Muscle layer of colon (tissue), 2 donors: ENCODE results near the gene FADS6.

Source experiments
- H3K27ac ChIP-seq: one replicate; pipeline ENCODE4 v1.7.0; 2013; ENCODE audit warnings: low read depth, mild to moderate bottlenecking, low read length, moderate library complexity
- H3K27me3 ChIP-seq, 2 donors: one replicate each; pipeline ENCODE4 v1.7.0; 2013; ENCODE audit warnings: low read length in 2 of 2, mild to moderate bottlenecking in 2 of 2; ENCODE audit not compliant: insufficient read depth in 2 of 2, control insufficient read depth in 1 of 2
- H3K36me3 ChIP-seq: one replicate; pipeline ENCODE4 v1.7.0; 2013; ENCODE audit warnings: mild to moderate bottlenecking, low read length; ENCODE audit not compliant: insufficient read depth
- H3K4me1 ChIP-seq: one replicate; pipeline ENCODE4 v1.7.0; 2013; ENCODE audit warnings: mild to moderate bottlenecking, low read length; ENCODE audit not compliant: insufficient read depth
- H3K4me3 ChIP-seq, 2 donors: one replicate each; pipeline ENCODE4 v1.7.0; 2013; ENCODE audit warnings: low read length in 2 of 2, low read depth in 1 of 2, mild to moderate bottlenecking in 1 of 2, moderate library complexity in 1 of 2
- H3K9ac ChIP-seq: one replicate; pipeline ENCODE4 v1.7.0; 2013; ENCODE audit warnings: low read length
- H3K9me3 ChIP-seq: one replicate; pipeline ENCODE4 v1.7.0; 2013; ENCODE audit warnings: mild to moderate bottlenecking, low read length
- donor health status: abdominal sarcoma.
- donor health status: Adenocarcinoma of cecum.

Gene FADS6

GRCh38 chr17:74863420-74864296 is 29.8 kb downstream of the FADS6 start:
- Histone ChIP-seq H3K36me3 (no peaks in the 10 kb centered on the region), H3K4me1 (peaks cover 8% of the 10 kb centered on the region), H3K9me3 (no peaks in the 10 kb centered on the region), H3K27ac (no peak overlapping the region), H3K9ac (no peak overlapping the region), H3K27me3 (peaks cover 11 to 41% of the 10 kb centered on the region in 2 donors), H3K4me3 (no peak overlapping the region)

- Histone ChIP-seq H3K36me3 (no peaks in the 10 kb centered on the region), H3K27ac (no peak overlapping the region), H3K9me3 (no peaks in the 10 kb centered on the region), H3K4me3 (no peak overlapping the region), H3K27me3 (peaks cover 13 to 44% of the 10 kb centered on the region in 2 donors), H3K9ac (no peak overlapping the region), H3K4me1 (peaks cover 8% of the 10 kb centered on the region)
Measured at GRCh38 chr17:74862919-74863318, 30.5 kb downstream of the FADS6 start.

DNA sequence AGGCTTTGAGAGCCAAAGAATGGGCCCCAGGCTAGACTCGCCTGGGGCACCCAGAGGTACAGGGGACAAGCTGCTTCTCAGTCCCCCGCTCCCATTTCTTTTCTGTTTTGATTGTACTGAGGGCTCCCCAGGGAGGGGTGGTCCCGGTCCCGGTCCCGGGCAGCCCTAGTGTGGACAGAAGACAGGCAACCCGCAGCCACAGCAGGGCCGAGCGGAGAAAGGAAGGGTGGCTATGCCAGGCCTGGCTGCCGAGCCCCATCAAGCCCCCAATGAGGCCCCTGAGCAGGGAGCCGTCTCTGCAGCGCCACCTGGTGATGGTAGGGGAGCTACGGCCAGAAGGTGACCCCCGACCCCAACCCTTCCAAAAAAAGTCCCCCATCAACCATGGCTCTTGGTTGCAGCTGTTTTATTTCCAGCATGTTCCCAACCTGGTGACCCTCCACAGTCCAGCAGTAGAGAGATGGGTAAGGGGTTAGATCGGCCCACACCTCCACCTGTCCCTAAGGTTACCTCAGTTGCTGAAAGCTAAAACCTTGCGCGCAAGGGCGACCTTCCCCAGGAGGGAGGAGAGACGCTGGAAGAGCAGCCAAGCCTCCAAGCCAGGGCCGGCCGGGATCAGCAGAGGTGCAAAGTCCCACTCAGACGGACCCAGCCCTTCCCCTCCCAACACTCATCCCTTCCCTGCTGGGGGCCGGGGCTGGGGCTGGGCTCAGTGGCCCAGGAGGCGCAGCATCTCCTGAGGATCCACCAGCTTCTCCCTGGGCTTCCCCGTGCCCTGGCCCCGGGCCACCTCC is 31.1 kb downstream of the FADS6 start:
- Histone ChIP-seq H3K36me3 (no peaks in the 10 kb centered on the region), H3K4me3 (no peak overlapping the region), H3K9me3 (no peaks in the 10 kb centered on the region), H3K27ac (no peak overlapping the region), H3K4me1 (peaks cover 8% of the 10 kb centered on the region), H3K9ac (no peak overlapping the region), H3K27me3 (peaks cover 13 to 47% of the 10 kb centered on the region in 2 donors)

DNA sequence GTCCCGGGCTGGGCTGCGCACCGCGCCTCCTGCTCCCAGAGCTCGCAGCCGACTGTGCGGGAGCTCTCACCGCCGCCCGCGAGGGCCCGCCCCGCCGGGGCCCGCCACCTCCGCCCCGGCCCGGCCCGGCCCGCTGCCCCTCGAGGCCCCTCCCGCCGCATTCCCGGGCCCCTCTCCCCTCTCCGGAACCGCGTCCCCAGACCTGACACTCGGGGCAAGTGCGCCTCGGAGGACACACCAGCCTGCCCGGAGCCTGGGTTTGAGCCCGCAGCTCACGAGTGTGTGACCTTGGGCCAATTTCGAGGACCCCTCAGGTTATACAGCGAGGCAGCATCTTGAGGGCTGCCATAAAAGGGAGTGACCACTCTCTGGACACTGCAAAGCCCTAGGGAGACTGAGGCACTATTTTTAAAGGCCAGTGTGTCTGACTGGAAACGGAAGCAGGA is 31.7 kb downstream of the FADS6 start:
- H3K36me3 ChIP-seq: no peaks in the 10 kb centered on the region
- H3K27ac ChIP-seq: no peak overlapping the region
- H3K4me1 ChIP-seq: peaks cover 8% of the 10 kb centered on the region
- no peak overlapping the region for H3K4me3 ChIP-seq
- H3K9me3 ChIP-seq: no peaks in the 10 kb centered on the region
- no peak overlapping the region for H3K9ac ChIP-seq
- peaks cover 13 to 50% of the 10 kb centered on the region in 2 donors for H3K27me3 ChIP-seq

GRCh38 chr17:74860872-74861661 is 32.4 kb downstream of the FADS6 start:
- Histone ChIP-seq H3K9me3 (no peaks in the 10 kb centered on the region), H3K4me3 (peak overlapping the region in 1 of 2 donors; percentile 20), H3K9ac (no peak overlapping the region), H3K36me3 (no peaks in the 10 kb centered on the region), H3K4me1 (peaks cover 8% of the 10 kb centered on the region), H3K27ac (no peak overlapping the region), H3K27me3 (peaks cover 14 to 53% of the 10 kb centered on the region in 2 donors)

DNA sequence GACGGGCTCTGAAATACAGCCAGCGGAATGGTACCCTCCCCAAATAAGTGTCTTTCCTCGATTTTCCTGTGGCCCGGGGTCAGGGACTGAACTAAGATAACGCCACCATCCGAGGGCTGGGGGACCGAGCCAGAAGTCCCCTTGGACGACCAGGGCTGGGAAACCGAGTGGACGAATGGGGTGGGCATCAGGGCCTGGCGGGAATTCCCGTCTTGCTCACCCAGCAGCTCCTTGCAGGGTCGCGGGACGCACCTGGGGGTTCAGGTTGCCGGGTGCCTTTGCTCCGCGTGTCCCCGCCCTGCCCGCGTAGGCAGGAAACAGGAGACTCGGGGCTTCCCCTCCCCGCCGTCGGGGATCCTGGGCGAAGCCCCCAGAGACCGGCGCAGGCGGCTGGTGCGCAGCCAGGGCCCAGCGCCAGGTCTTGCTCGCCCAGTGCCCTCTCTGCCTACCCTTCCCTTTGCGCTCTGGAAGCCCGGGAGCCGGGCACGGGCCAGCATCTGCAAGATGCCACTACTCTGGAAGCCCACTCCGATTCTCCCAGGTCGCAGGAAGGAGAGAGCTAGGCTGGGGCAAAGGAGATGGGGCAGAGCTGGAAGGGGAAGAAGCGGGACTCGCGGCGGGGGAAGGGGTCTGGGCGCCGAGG is 33.1 kb downstream of the FADS6 start:
- Histone ChIP-seq H3K9me3 (no peaks in the 10 kb centered on the region), H3K4me1 (peaks cover 8% of the 10 kb centered on the region), H3K36me3 (no peaks in the 10 kb centered on the region), H3K4me3 (peak overlapping the region in 1 of 2 donors; percentile 21), H3K27ac (no peak overlapping the region), H3K9ac (no peak overlapping the region), H3K27me3 (peaks cover 21 to 61% of the 10 kb centered on the region in 2 donors)

DNA sequence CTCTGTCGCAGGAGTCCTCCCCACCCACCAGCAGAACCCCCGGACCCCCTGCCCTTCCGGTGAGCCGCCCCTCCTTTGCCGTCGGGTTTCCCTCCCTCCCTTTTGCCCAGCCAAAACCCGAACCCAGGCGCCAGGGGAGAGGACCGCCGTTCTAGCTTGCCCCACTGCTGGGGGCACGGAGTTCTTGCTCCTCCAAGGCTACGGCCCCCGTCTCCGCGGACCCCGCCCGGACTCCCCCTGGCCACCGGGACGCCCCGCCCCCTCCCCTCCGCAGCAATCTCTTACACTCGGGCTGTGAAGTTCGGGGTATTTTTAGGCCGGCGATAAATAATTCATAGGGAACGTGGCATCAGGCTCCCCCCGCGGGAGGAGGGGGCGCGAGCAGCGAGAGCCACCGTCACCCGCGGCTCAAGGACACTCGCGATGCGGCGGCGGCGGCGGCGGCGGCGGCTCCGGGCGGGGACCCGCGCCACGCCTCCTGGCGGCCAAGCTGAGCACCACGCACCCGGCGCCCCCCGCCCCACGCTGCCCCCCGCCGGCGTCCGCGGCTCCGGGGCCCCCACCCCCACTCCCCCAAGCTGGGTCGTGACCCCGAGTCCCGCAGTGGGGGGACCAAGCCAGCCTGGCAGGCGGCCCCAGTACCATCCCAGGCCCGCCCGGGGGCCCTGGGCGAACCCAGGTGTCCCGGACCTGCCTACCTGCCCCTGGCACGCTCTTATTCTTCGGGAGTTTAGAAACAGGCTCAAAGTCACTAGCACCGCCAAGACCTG is 33.8 kb downstream of the FADS6 start, which contains the start of gene GRIN2C:
Gene GRIN2C, minus strand, starts transcription at position 427 of the 770 bp plus-strand sequence. CDS start 4,793 bp downstream, outside the sequence.
- no peaks in the 10 kb centered on the region for H3K36me3 ChIP-seq
- no peak within 1 kb of the TSS for H3K9ac ChIP-seq
- H3K9me3 ChIP-seq: no peaks in the 10 kb centered on the region
- H3K27me3 ChIP-seq: peaks cover 22 to 68% of the 10 kb centered on the region in 2 donors
- H3K27ac ChIP-seq: no peak within 1 kb of the TSS
- peaks cover 8% of the 10 kb centered on the region for H3K4me1 ChIP-seq
- H3K4me3 ChIP-seq: peak within 1 kb of the TSS in 1 of 2 donors; percentile 21

DNA sequence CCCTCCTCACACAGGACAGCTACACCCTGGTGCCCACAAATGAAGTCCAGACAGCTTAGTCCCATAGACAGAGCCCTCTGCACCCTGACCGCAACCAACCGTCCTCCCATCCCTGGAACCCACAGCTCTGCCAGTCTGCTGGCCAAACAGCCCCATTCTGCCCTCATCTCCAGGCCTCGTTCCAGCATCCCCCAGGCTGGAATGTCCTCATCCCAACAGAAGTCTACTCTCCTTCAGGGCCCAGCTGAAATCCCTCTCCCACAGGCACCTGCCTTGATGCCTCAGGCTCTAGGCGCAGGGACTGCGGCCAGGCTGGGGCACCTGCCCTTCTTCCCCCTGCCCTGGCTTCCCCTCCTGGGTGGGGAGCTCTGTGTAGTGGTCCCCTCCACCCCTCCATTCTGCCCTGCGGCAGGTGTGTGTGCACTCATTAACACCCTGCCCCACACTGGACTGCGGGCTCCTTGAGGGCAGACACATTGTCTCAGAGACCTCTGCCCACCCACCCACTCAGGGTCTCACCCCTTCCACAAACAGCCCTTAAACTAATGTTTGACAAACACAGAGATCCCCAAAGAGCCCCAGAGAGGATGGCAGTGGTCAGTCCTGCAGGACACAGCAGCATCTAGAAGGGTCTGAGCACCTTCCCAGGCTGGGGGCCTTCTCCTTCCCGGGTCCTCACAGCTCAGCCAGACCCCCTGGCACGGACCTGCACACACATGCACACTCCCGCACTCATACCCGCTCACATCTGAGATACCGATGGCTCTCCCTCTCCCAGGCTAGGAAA is 34.6 kb downstream of the FADS6 start:
- Histone ChIP-seq H3K4me1 (peaks cover 8% of the 10 kb centered on the region), H3K4me3 (no peak overlapping the region), H3K27ac (no peak overlapping the region), H3K36me3 (no peaks in the 10 kb centered on the region), H3K9ac (no peak overlapping the region), H3K9me3 (no peaks in the 10 kb centered on the region), H3K27me3 (peaks cover 29 to 75% of the 10 kb centered on the region in 2 donors)

DNA sequence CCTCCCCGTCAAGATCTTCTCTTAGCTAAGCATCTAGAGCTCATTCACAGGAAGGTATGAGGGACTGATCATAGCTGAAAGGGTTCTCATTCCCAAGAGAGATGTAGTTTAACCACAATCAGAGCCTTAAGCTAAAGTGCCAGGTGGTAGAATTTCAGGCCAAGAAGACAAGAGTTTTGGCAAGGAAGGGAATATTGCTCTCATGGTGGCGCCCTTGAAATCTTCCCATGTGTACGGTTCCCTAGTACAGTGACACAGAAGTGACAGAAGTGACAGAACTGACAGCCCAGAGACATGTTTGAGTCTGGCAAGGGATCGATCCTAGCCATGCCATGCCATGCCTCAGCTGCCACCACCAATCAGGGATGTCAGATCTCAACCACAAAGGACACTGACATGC is 36.2 kb downstream of the FADS6 start:
- H3K36me3 ChIP-seq: no peaks in the 10 kb centered on the region
- H3K4me1 ChIP-seq: peaks cover 6% of the 10 kb centered on the region
- H3K4me3 ChIP-seq: no peak overlapping the region
- no peaks in the 10 kb centered on the region for H3K9me3 ChIP-seq
- no peak overlapping the region for H3K27ac ChIP-seq
- H3K9ac ChIP-seq: no peak overlapping the region
- peaks cover 41 to 82% of the 10 kb centered on the region in 2 donors for H3K27me3 ChIP-seq
